ENCODE data around the gene SMIM32. TPM values are rescaled to one million over a fixed set of nuclear protein-coding genes. Genes with fewer than 3 reads are reported as not detected.

The SMIM32 gene
- total and polyA plus RNA-seq, 8 donors, result 0.30 to 22.0 (median 0.75) TPM; not detected in 3

GRCh38 chr5:136188859-136189258 is 4.1 kb downstream of the SMIM32 start:
- no peaks in the 10 kb centered on the region for H3K9me3 ChIP-seq
- no peak for DNase-seq
- H3K4me1 ChIP-seq, result peaks cover 22 to 40% (median 30%) of the 10 kb centered on the region in 4 donors
- H3K27ac ChIP-seq, result no peak overlapping the region
- peaks cover 0 to 40% (median 37%) of the 10 kb centered on the region in 3 donors for H3K27me3 ChIP-seq
- no peak for TF ChIP-seq CTCF (IDR thresholded peaks at IDR 0.05)
- no peak for TF ChIP-seq POLR2A (IDR thresholded peaks at IDR 0.05)
- peaks cover 0 to 22% (median 19%) of the 10 kb centered on the region in 4 donors for H3K36me3 ChIP-seq
- intact Hi-C loops (cut with DNase I; ENCODE audit: low total_unique reads), result no loop called here
- no peak overlapping the region for H3K4me3 ChIP-seq
- 92 to 96% (median 95%) methylated on average over 7 of the region's 7 CpGs for WGBS, 5 donors

- peaks cover 0 to 19% (median 17%) of the 10 kb centered on the region in 3 donors for H3K27me3 ChIP-seq
- peaks cover 0 to 27% (median 24%) of the 10 kb centered on the region in 4 donors for H3K36me3 ChIP-seq
- no peak for TF ChIP-seq POLR2A (IDR thresholded peaks at IDR 0.05)
- TF ChIP-seq EP300 (IDR thresholded peaks at IDR 0.05), result no peak
- no peak for TF ChIP-seq CTCF (IDR thresholded peaks at IDR 0.05)
- no peak for TF ChIP-seq POLR2AphosphoS5 (IDR thresholded peaks at IDR 0.05)
- DNase-seq, result no peak
- no peak overlapping the region for H3K4me3 ChIP-seq
- H3K9me3 ChIP-seq, result no peaks in the 10 kb centered on the region
- 24 to 65% (median 42%) methylated on average over 2 of the region's 2 CpGs for WGBS, 5 donors
- H3K4me1 ChIP-seq, result peaks cover 9 to 23% (median 13%) of the 10 kb centered on the region in 4 donors
- H3K27ac ChIP-seq, result no peak overlapping the region
- intact Hi-C loops (cut with DNase I; ENCODE audit: low total_unique reads), result no loop called here
Measured at GRCh38 chr5:136186796-136187195, 6.2 kb downstream of the SMIM32 start.

GRCh38 chr5:136185974-136186665 is 6.8 kb downstream of the SMIM32 start:
- H3K36me3 ChIP-seq, result peaks cover 0 to 34% (median 27%) of the 10 kb centered on the region in 4 donors
- no peak overlapping the region for H3K27ac ChIP-seq
- peaks cover 4 to 16% (median 7%) of the 10 kb centered on the region in 4 donors for H3K4me1 ChIP-seq
- H3K27me3 ChIP-seq, result peaks cover 0 to 12% (median 10%) of the 10 kb centered on the region in 3 donors
- TF ChIP-seq POLR2A (IDR thresholded peaks at IDR 0.05), result no peak
- no peak for TF ChIP-seq EP300 (IDR thresholded peaks at IDR 0.05)
- TF ChIP-seq CTCF (IDR thresholded peaks at IDR 0.05), result no peak
- no peak for TF ChIP-seq POLR2AphosphoS5 (IDR thresholded peaks at IDR 0.05)
- intact Hi-C loops (cut with DNase I; ENCODE audit: low total_unique reads), result no loop called here
- no peaks in the 10 kb centered on the region for H3K9me3 ChIP-seq
- DNase-seq, result no peak
- WGBS, 5 donors, result 78 to 91% (median 83%) methylated on average over 5 of the region's 5 CpGs
- no peak overlapping the region for H3K4me3 ChIP-seq

- Histone ChIP-seq H3K4me1 (peaks cover 0 to 6% (median 2%) of the 10 kb centered on the region in 4 donors), H3K27ac (no peak overlapping the region), H3K27me3 (no peaks in the 10 kb centered on the region), H3K4me3 (no peak overlapping the region), H3K9me3 (no peaks in the 10 kb centered on the region), H3K36me3 (peaks cover 0 to 48% (median 44%) of the 10 kb centered on the region in 4 donors)
- WGBS, 5 donors, result 83 to 93% (median 89%) methylated on average over 1 of the region's 1 CpG
- DNase-seq, result no peak
- no peak for TF ChIP-seq POLR2AphosphoS5 (IDR thresholded peaks at IDR 0.05)
- no peak for TF ChIP-seq EP300 (IDR thresholded peaks at IDR 0.05)
- TF ChIP-seq POLR2A (IDR thresholded peaks at IDR 0.05), result no peak
- no peak for TF ChIP-seq CTCF (IDR thresholded peaks at IDR 0.05)
- intact Hi-C loops (cut with DNase I; ENCODE audit: low total_unique reads), result no loop called here
Measured at GRCh38 chr5:136182618-136183017, 10.3 kb downstream of the SMIM32 start.
